HepG2 (cell line): ENCODE results near the gene UBE2O. TPM values are rescaled to one million over a fixed set of nuclear protein-coding genes. Genes with fewer than 3 reads are reported as not detected.

Experiments
- CREM ChIP-seq, 2 experiments: sonication (generic) in 1 of 2; formaldehyde crosslinking in 1 of 2; IDR thresholded peaks; 2 replicates each; pipeline versions ENCODE4 v1.4.0 to v1.6.1; 2016 to 2020; ENCODE audit warnings: antibody characterized with exemption in 1 of 2, mild to moderate bottlenecking in 1 of 2, missing genetic modification reagents in 1 of 2
- DNMT3B ChIP-seq: conservative IDR thresholded peaks from 2 replicates; pipeline ENCODE4 v1.6.1; 2016; ENCODE audit warnings: missing biosample characterization, control low read depth
- DR1 ChIP-seq: sonication (generic); formaldehyde crosslinking; IDR thresholded peaks from 2 replicates; pipeline ENCODE4 v1.8.0; 2021; ENCODE audit warnings: mild to moderate bottlenecking, missing genetic modification reagents, inconsistent platforms
- GTF3A ChIP-seq: sonication (generic); formaldehyde crosslinking; conservative IDR thresholded peaks from 2 replicates; pipeline ENCODE4 v1.4.0; 2020; ENCODE audit warnings: mild to moderate bottlenecking, missing genetic modification reagents
- HNRNPL ChIP-seq: fragments of 200-400 bp; formaldehyde crosslinking; IDR thresholded peaks from 2 replicates; pipeline ENCODE4 v1.6.1; 2017; ENCODE audit warnings: mild to moderate bottlenecking, low read depth, low read length
- LCORL ChIP-seq, 2 experiments: fragments of 450-650 bp in 1 of 2; sonication (generic) in 1 of 2; formaldehyde crosslinking in 1 of 2; IDR thresholded peaks; 2 replicates each; pipeline versions ENCODE4 v1.5.0 to v1.6.1; 2017 to 2020; ENCODE audit warnings: antibody characterized with exemption in 1 of 2, missing genetic modification reagents in 1 of 2
- NFKBIZ ChIP-seq: IDR thresholded peaks from 2 replicates; pipeline ENCODE4 v1.6.1; 2018; ENCODE audit warnings: missing genetic modification reagents, missing compliant biosample characterization
- PITX1 ChIP-seq: sonication (generic); formaldehyde crosslinking; IDR thresholded peaks from 2 replicates; pipeline ENCODE4 v1.5.1; 2020; ENCODE audit warnings: mild to moderate bottlenecking, missing genetic modification reagents
- RELA ChIP-seq: sonication (generic); formaldehyde crosslinking; IDR thresholded peaks from 2 replicates; pipeline ENCODE4 v1.4.0; 2020; ENCODE audit warnings: missing genetic modification reagents
- STAG1 ChIP-seq: sonication (generic); formaldehyde crosslinking; IDR thresholded peaks from 2 replicates; pipeline ENCODE4 v1.4.0; 2020; ENCODE audit warnings: missing genetic modification reagents
- STAT5B ChIP-seq: sonication (generic); formaldehyde crosslinking; IDR thresholded peaks from 2 replicates; pipeline ENCODE4 v1.4.0; 2020; ENCODE audit warnings: missing genetic modification reagents
- TSC22D2 ChIP-seq: sonication (generic); formaldehyde crosslinking; IDR thresholded peaks from 2 replicates; pipeline ENCODE4 v1.5.1; 2020; ENCODE audit warnings: missing genetic modification reagents, mild to moderate bottlenecking, borderline replicate concordance
- WIZ ChIP-seq: sonication (generic); formaldehyde crosslinking; IDR thresholded peaks from 2 replicates; pipeline ENCODE4 v1.5.1; 2020; ENCODE audit warnings: mild to moderate bottlenecking, missing genetic modification reagents
- ZC3H13 ChIP-seq: sonication (generic); formaldehyde crosslinking; IDR thresholded peaks from 2 replicates; pipeline ENCODE4 v1.8.1; 2023; ENCODE audit warnings: mild to moderate bottlenecking, missing genetic modification reagents, moderate library complexity
- ZNF207 ChIP-seq: fragments of 450-650 bp; IDR thresholded peaks from 2 replicates; pipeline ENCODE4 v1.6.1; 2016; ENCODE audit warnings: antibody characterized with exemption, borderline replicate concordance
- ZNF350 ChIP-seq: sonication (generic); formaldehyde crosslinking; IDR thresholded peaks from 2 replicates; pipeline ENCODE4 v1.4.0; 2020; ENCODE audit warnings: mild to moderate bottlenecking, low read depth, missing genetic modification reagents, borderline replicate concordance
- ZNF564 ChIP-seq: sonication (generic); formaldehyde crosslinking; IDR thresholded peaks from 2 replicates; pipeline ENCODE4 v1.8.1; 2023; ENCODE audit warnings: mild to moderate bottlenecking, missing genetic modification reagents
- ZNF572 ChIP-seq: sonication (generic); formaldehyde crosslinking; IDR thresholded peaks from 2 replicates; pipeline ENCODE4 v1.5.1; 2020; ENCODE audit warnings: mild to moderate bottlenecking, missing genetic modification reagents
- ZNF644 ChIP-seq: IDR thresholded peaks from 2 replicates; pipeline ENCODE4 v1.6.1; 2016; ENCODE audit warnings: low read depth
- ZSCAN25 ChIP-seq: sonication (generic); formaldehyde crosslinking; IDR thresholded peaks from 2 replicates; pipeline ENCODE4 v1.8.0; 2022; ENCODE audit warnings: mild to moderate bottlenecking, missing genetic modification reagents
- polyA plus RNA-seq, 8 experiments: library from polyadenylated mRNA; depleted of rRNA in 3 of 8; stranded (reverse) in 7 of 8; unstranded in 1 of 8; fragments of >200 nt; fragmentation: Illumina TruSeq in 4 of 8; extraction: Trizol in 4 of 8; gene quantifications; 2 replicates each; pipeline versions ENCODE4 v1.2.1 to v1.2.3, GENCODE V29; 2011 to 2016; ENCODE audit warnings: low read depth in 4 of 8, missing spikeins in 1 of 8, mixed read lengths in 1 of 8; ENCODE audit not compliant: insufficient read depth in 1 of 8
- total RNA-seq, 5 experiments: library from RNA; depleted of rRNA; stranded (reverse); fragments of >200 nt; fragmentation: Illumina TruSeq; extraction: Trizol; gene quantifications; 2 replicates each; pipeline ENCODE4 v1.2.3, GENCODE V29; 2016; ENCODE audit warnings: low read depth in 1 of 5
- TF ChIP-seq, protein P1 (sequence below): IDR thresholded peaks from 2 replicates; pipeline ENCODE4 v1.6.1; 2012; ENCODE audit warnings: low read depth, low read length, improper control_type of control experiment
- TF ChIP-seq, protein P2 (sequence below): sonication (generic); formaldehyde crosslinking; IDR thresholded peaks from 2 replicates; pipeline ENCODE4 v1.8.0; 2022; ENCODE audit warnings: mild to moderate bottlenecking, missing genetic modification reagents; ENCODE audit not compliant: insufficient replicate concordance
- TF ChIP-seq, protein P3 (sequence below): sonication (generic); formaldehyde crosslinking; IDR thresholded peaks from 2 replicates; pipeline ENCODE4 v1.4.0; 2020; ENCODE audit warnings: missing genetic modification reagents
- TF ChIP-seq, protein P4 (sequence below): sonication (generic); formaldehyde crosslinking; IDR thresholded peaks from 2 replicates; pipeline ENCODE4 v1.5.1; 2020; ENCODE audit warnings: missing genetic modification reagents, mild to moderate bottlenecking, borderline replicate concordance

The UBE2O gene
- total and polyA plus RNA-seq, 2 of the 13 experiments (the other 11 are each of a cell fraction or from before 2014, with no cell fraction given), result 21.5 to 23.5 TPM

DNA sequence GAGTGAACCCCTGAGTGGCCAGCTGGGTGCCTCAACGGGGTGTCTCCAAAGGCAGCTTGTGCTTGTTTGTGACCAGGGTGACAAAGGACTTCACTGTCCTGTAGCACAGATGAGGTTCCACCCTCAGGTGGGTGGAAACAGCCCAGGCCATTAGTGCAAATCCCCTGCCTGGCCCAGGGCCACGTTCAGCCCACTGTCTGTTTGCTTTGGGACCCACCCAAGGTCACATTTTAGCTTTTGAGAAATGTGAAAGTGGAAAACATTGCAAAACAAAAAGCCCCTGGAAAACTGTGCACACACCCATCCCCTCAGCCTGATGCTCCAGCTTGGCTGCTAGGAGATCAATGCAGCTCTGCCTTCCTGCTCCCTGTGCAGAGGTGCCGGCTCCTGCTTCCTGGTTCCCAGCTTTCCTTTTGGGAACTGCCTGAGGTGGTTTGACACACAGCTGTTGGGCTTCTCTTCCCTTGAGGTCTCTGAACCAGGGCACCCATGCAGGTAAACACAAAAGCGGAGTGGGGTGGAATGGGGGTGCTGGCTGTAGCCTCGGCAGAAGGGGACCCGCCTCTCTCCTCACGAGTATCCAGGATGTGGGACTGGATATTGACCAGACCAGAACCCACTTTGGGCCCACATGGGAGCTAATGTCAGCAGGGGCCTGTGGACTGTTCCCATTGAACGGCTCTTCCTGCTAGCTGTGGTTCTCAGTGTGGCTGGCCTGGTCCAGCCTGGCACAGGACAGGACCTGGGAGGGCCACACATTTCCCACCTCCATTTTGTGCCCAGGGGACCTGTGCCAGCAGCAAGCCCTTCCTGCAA lies 76.4 kb downstream of the UBE2O start (continued):
- TF ChIP-seq ZNF350 (peak; percentile 89; the same call in 1 of the 2 replicates), ZNF572 (CRISPR knock-in tag) (0 out of 2 replicates have a peak, but pooled peaks have one; percentile 92), NFKBIZ (CRISPR knock-in tag) (peak; percentile 57; the same call in 1 of the 2 replicates), DR1 (CRISPR knock-in tag) (peak; percentile 87; the same call in 1 of the 2 replicates), HNRNPL (peak; percentile 83), PITX1 (CRISPR knock-in tag) (peak; percentile 99), ZNF644 (CRISPR knock-in tag) (no peak), ZC3H13 (CRISPR knock-in tag) (peak; percentile 92), LCORL (IDR thresholded peaks at IDR 0.05) (peak; percentile 88), LCORL (CRISPR knock-in tag; IDR thresholded peaks at IDR 0.05) (peak; percentile 100), STAT5B (CRISPR knock-in tag) (no peak; the same call in 1 of the 2 replicates), GTF3A (CRISPR knock-in tag) (no peak; the same call in 1 of the 2 replicates), ZNF564 (peak; percentile 64; the same call in 1 of the 2 replicates), STAG1 (CRISPR knock-in tag) (peak; percentile 35), ZNF207 (no peak), CREM (IDR thresholded peaks at IDR 0.05) (peak; percentile 80), CREM (CRISPR knock-in tag; IDR thresholded peaks at IDR 0.05) (no peak), ZSCAN25 (CRISPR knock-in tag) (peak; percentile 81), WIZ (CRISPR knock-in tag) (no peak), TSC22D2 (CRISPR knock-in tag) (peak; percentile 64), DNMT3B (CRISPR knock-in tag) (peak; percentile 89), RELA (CRISPR knock-in tag) (no peak; the same call in 1 of the 2 replicates)
- TF ChIP-seq, protein P1, sequence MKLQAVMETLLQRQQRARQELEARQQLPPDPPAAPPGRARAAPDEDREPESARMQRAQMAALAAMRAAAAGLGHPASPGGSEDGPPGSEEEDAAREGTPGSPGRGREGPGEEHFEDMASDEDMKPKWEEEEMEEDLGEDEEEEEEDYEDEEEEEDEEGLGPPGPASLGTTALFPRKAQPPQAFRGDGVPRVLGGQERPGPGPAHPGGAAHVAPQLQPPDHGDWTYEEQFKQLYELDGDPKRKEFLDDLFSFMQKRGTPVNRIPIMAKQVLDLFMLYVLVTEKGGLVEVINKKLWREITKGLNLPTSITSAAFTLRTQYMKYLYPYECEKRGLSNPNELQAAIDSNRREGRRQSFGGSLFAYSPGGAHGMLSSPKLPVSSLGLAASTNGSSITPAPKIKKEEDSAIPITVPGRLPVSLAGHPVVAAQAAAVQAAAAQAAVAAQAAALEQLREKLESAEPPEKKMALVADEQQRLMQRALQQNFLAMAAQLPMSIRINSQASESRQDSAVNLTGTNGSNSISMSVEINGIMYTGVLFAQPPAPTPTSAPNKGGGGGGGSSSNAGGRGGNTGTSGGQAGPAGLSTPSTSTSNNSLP, result 0 out of 2 replicates have a peak, but pooled peaks have one; percentile 16
- TF ChIP-seq, protein P2, sequence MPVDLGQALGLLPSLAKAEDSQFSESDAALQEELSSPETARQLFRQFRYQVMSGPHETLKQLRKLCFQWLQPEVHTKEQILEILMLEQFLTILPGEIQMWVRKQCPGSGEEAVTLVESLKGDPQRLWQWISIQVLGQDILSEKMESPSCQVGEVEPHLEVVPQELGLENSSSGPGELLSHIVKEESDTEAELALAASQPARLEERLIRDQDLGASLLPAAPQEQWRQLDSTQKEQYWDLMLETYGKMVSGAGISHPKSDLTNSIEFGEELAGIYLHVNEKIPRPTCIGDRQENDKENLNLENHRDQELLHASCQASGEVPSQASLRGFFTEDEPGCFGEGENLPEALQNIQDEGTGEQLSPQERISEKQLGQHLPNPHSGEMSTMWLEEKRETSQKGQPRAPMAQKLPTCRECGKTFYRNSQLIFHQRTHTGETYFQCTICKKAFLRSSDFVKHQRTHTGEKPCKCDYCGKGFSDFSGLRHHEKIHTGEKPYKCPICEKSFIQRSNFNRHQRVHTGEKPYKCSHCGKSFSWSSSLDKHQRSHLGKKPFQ (CRISPR knock-in tag), result no peak
- TF ChIP-seq, protein P3, sequence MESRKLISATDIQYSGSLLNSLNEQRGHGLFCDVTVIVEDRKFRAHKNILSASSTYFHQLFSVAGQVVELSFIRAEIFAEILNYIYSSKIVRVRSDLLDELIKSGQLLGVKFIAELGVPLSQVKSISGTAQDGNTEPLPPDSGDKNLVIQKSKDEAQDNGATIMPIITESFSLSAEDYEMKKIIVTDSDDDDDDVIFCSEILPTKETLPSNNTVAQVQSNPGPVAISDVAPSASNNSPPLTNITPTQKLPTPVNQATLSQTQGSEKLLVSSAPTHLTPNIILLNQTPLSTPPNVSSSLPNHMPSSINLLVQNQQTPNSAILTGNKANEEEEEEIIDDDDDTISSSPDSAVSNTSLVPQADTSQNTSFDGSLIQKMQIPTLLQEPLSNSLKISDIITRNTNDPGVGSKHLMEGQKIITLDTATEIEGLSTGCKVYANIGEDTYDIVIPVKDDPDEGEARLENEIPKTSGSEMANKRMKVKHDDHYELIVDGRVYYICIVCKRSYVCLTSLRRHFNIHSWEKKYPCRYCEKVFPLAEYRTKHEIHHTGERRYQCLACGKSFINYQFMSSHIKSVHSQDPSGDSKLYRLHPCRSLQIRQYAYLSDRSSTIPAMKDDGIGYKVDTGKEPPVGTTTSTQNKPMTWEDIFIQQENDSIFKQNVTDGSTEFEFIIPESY (CRISPR knock-in tag), result peak; percentile 80
- TF ChIP-seq, protein P4, sequence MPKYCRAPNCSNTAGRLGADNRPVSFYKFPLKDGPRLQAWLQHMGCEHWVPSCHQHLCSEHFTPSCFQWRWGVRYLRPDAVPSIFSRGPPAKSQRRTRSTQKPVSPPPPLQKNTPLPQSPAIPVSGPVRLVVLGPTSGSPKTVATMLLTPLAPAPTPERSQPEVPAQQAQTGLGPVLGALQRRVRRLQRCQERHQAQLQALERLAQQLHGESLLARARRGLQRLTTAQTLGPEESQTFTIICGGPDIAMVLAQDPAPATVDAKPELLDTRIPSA, result no peak
